ENCODE data around the gene RGS21.

RGS21 gene

DNA sequence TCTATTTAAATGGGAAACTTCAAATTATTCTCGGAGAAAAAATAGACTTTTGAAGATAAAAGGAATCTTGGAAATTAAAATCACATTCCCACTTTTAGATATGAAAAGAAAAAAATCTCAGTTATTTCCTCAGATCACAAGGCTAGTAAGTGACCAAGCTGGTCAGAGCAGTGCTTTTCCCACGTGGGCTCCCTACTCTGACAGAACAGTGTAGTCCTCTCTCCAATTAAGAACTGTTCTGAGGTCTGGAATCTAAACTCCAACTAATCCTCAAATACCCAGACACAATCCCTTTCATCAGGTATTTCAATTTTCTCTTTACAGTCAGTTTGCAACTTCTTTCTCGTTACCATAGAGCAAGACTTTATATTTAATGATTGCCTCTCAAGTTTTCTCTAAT is 50.6 kb downstream of the RGS21 start:
- H2BK12ac ChIP-seq (ENCODE audit: low read length): no peak overlapping the region
- WGBS (ENCODE audit: extremely low coverage, insufficient coverage, insufficient read length): no CpG with 5 or more reads among the region's 3 CpGs
- H4K91ac ChIP-seq (ENCODE audit: low read depth, low read length): no peak overlapping the region
- no peaks in the 10 kb centered on the region for H3K27me3 ChIP-seq (ENCODE audit: insufficient read depth, low read length)
- no peaks in the 10 kb centered on the region for H3K4me1 ChIP-seq (ENCODE audit: control insufficient read depth in 1 of 2, insufficient read depth in 2 of 2, low read length in 2 of 2)
- no peak overlapping the region for H4K12ac ChIP-seq (ENCODE audit: low read depth, low read length)
- DNase-seq: no peak
- H2AFZ ChIP-seq (ENCODE audit: insufficient read depth, low read length, poor library complexity): no peak overlapping the region
- no peak overlapping the region for H3K27ac ChIP-seq (ENCODE audit: low read depth, low read length)
- H4K8ac ChIP-seq (ENCODE audit: low read depth, low read length): no peak overlapping the region
- no peaks in the 10 kb centered on the region for H3K36me3 ChIP-seq (ENCODE audit: control insufficient read depth in 1 of 2, insufficient read depth in 2 of 2, low read length in 2 of 2)
- H3K4me3 ChIP-seq (ENCODE audit: low read depth, low read length): no peak overlapping the region
- H3K23ac ChIP-seq (ENCODE audit: low read length): no peak overlapping the region
- H3K79me2 ChIP-seq (ENCODE audit: control insufficient read depth, insufficient read depth, low read length, poor library complexity): no peaks in the 10 kb centered on the region
- H2BK120ac ChIP-seq (ENCODE audit: insufficient read depth, low read length, poor library complexity): no peak overlapping the region
- H3K79me1 ChIP-seq (ENCODE audit: low read length): no peaks in the 10 kb centered on the region
- no peak overlapping the region for H3K9ac ChIP-seq (ENCODE audit: low read length)
- H3K4ac ChIP-seq (ENCODE audit: low read depth, low read length): no peak overlapping the region
- no peak overlapping the region for H2BK5ac ChIP-seq (ENCODE audit: low read depth, low read length, poor library complexity)
- H3K9me3 ChIP-seq (ENCODE audit: insufficient read depth, low read depth, low read length): no peaks in the 10 kb centered on the region
- H3K18ac ChIP-seq (ENCODE audit: low read length): no peak overlapping the region
- no peak overlapping the region for H3K4me2 ChIP-seq (ENCODE audit: low read length)
- H3K14ac ChIP-seq (ENCODE audit: low read length): no peak overlapping the region
- H2AK5ac ChIP-seq (ENCODE audit: low read length): no peak overlapping the region

DNA sequence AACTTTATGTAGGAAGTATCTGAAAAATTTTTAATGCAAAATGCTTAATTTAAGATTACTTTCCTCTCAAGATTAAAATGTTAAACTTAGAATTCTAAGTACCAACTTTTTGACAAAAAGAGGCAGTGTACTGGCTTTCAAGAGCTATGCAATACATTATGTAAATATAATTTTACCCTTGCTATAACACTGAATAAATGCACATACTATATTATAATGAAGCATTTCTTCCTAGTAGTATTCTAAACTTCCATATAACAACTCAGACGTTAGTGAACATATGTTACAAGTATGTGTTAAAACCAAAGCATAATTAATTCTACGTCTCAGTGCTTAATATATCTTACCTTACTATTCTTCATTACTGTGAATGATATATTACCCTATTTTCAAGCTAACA is 58.5 kb downstream of the RGS21 start:
- Histone ChIP-seq H3K4ac (ENCODE audit: low read depth, low read length) (no peak overlapping the region), H3K36me3 (ENCODE audit: control insufficient read depth in 1 of 2, insufficient read depth in 2 of 2, low read length in 2 of 2) (no peaks in the 10 kb centered on the region), H3K79me2 (ENCODE audit: control insufficient read depth, insufficient read depth, low read length, poor library complexity) (no peaks in the 10 kb centered on the region), H3K79me1 (ENCODE audit: low read length) (no peaks in the 10 kb centered on the region), H3K9ac (ENCODE audit: low read length) (no peak overlapping the region), H3K18ac (ENCODE audit: low read length) (no peak overlapping the region), H2AK5ac (ENCODE audit: low read length) (no peak overlapping the region), H3K9me3 (ENCODE audit: insufficient read depth, low read depth, low read length) (no peaks in the 10 kb centered on the region), H2AFZ (ENCODE audit: insufficient read depth, low read length, poor library complexity) (no peak overlapping the region), H3K4me3 (ENCODE audit: low read depth, low read length) (no peak overlapping the region), H3K14ac (ENCODE audit: low read length) (no peak overlapping the region), H3K23ac (ENCODE audit: low read length) (no peak overlapping the region), H4K91ac (ENCODE audit: low read depth, low read length) (no peak overlapping the region), H4K12ac (ENCODE audit: low read depth, low read length) (no peak overlapping the region), H3K27me3 (ENCODE audit: insufficient read depth, low read length) (no peaks in the 10 kb centered on the region), H3K4me1 (ENCODE audit: control insufficient read depth in 1 of 2, insufficient read depth in 2 of 2, low read length in 2 of 2) (no peaks in the 10 kb centered on the region), H3K4me2 (ENCODE audit: low read length) (no peak overlapping the region), H2BK5ac (ENCODE audit: low read depth, low read length, poor library complexity) (no peak overlapping the region), H2BK120ac (ENCODE audit: insufficient read depth, low read length, poor library complexity) (no peak overlapping the region), H3K27ac (ENCODE audit: low read depth, low read length) (no peak overlapping the region), H4K8ac (ENCODE audit: low read depth, low read length) (no peak overlapping the region), H2BK12ac (ENCODE audit: low read length) (no peak overlapping the region)
- no peak for DNase-seq
- no CpG with 5 or more reads among the region's 2 CpGs for WGBS (ENCODE audit: extremely low coverage, insufficient coverage, insufficient read length)

DNA sequence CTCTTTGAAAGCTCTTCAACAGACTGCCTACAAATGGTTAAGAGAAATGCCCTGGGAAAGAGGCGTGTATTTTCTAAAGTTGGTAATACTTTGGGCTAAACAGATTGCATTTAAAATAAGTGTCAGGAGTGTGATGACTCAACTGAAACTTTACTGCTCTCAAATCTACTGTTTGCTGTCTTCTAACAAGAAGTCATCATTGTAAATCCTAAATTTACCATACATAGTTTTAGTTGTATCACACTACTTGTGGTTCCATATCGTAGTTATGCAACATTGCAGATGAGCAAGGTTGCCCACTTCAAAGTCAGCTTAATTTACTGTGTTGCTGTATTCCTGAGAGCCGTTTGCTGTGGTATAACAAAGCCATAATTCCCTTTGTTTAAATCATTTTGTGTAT is 59.6 kb downstream of the RGS21 start:
- Histone ChIP-seq H4K12ac (ENCODE audit: low read depth, low read length) (no peak overlapping the region), H4K8ac (ENCODE audit: low read depth, low read length) (no peak overlapping the region), H3K79me1 (ENCODE audit: low read length) (no peaks in the 10 kb centered on the region), H2BK5ac (ENCODE audit: low read depth, low read length, poor library complexity) (no peak overlapping the region), H3K36me3 (ENCODE audit: control insufficient read depth in 1 of 2, insufficient read depth in 2 of 2, low read length in 2 of 2) (no peaks in the 10 kb centered on the region), H3K9me3 (ENCODE audit: insufficient read depth, low read depth, low read length) (no peaks in the 10 kb centered on the region), H3K27me3 (ENCODE audit: insufficient read depth, low read length) (no peaks in the 10 kb centered on the region), H2AK5ac (ENCODE audit: low read length) (no peak overlapping the region), H3K4me3 (ENCODE audit: low read depth, low read length) (no peak overlapping the region), H3K4me2 (ENCODE audit: low read length) (no peak overlapping the region), H3K23ac (ENCODE audit: low read length) (no peak overlapping the region), H4K91ac (ENCODE audit: low read depth, low read length) (no peak overlapping the region), H3K4ac (ENCODE audit: low read depth, low read length) (no peak overlapping the region), H2BK12ac (ENCODE audit: low read length) (no peak overlapping the region), H3K4me1 (ENCODE audit: control insufficient read depth in 1 of 2, insufficient read depth in 2 of 2, low read length in 2 of 2) (no peaks in the 10 kb centered on the region), H3K27ac (ENCODE audit: low read depth, low read length) (no peak overlapping the region), H3K18ac (ENCODE audit: low read length) (no peak overlapping the region), H2BK120ac (ENCODE audit: insufficient read depth, low read length, poor library complexity) (no peak overlapping the region), H3K79me2 (ENCODE audit: control insufficient read depth, insufficient read depth, low read length, poor library complexity) (no peaks in the 10 kb centered on the region), H3K9ac (ENCODE audit: low read length) (no peak overlapping the region), H2AFZ (ENCODE audit: insufficient read depth, low read length, poor library complexity) (no peak overlapping the region), H3K14ac (ENCODE audit: low read length) (no peak overlapping the region)
- no peak for DNase-seq
- WGBS (ENCODE audit: extremely low coverage, insufficient coverage, insufficient read length): no CpG with 5 or more reads among the region's 3 CpGs

DNA sequence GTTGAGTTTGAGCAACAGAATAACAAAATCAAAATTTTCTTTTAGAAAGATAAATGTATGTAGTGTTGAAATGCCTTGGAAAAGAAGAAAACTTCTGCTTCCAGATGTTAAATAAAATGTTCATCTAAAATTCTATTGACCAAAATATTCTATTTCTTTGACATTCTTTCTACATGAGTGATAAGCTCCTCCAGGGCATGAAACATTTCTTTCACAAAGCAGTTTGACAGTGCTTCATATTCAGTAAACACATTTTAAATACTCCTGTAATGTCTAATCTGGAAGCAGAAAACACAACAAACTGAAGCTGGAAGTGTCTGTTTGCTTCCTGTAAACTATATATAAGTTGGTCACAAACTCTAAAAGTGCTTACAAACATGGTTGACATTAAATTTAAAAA is 61.5 kb downstream of the RGS21 start:
- H2AK5ac ChIP-seq (ENCODE audit: low read length): no peak overlapping the region

DNA sequence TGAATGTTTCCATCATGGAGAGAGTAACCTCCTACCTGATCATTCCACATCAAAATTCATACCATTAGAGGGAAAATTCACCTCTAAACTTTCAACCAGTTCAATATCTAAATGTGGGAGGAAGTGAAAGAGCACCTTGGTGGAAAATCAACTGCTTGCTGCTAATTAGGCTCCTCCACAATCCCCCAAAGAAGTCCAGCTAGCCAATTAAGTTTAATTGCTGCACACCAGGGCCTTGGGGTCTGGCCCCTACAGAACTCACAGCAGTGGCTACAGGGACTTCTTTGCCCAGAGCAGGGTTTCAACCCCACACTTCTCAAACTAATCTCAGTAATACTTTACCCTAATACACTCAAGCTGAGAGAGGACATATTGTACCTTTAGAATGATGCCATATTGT is 62.1 kb downstream of the RGS21 start:
- Histone ChIP-seq H2BK12ac (ENCODE audit: low read length) (no peak overlapping the region), H3K79me1 (ENCODE audit: low read length) (no peaks in the 10 kb centered on the region), H3K23ac (ENCODE audit: low read length) (no peak overlapping the region), H3K27me3 (ENCODE audit: insufficient read depth, low read length) (no peaks in the 10 kb centered on the region), H3K14ac (ENCODE audit: low read length) (no peak overlapping the region), H3K79me2 (ENCODE audit: control insufficient read depth, insufficient read depth, low read length, poor library complexity) (no peaks in the 10 kb centered on the region), H3K4ac (ENCODE audit: low read depth, low read length) (no peak overlapping the region), H2BK5ac (ENCODE audit: low read depth, low read length, poor library complexity) (no peak overlapping the region), H3K36me3 (ENCODE audit: control insufficient read depth in 1 of 2, insufficient read depth in 2 of 2, low read length in 2 of 2) (no peaks in the 10 kb centered on the region), H2BK120ac (ENCODE audit: insufficient read depth, low read length, poor library complexity) (no peak overlapping the region), H3K9ac (ENCODE audit: low read length) (peak overlapping the region; percentile 66), H3K27ac (ENCODE audit: low read depth, low read length) (no peak overlapping the region), H3K4me2 (ENCODE audit: low read length) (no peak overlapping the region), H2AFZ (ENCODE audit: insufficient read depth, low read length, poor library complexity) (no peak overlapping the region), H3K9me3 (ENCODE audit: insufficient read depth, low read depth, low read length) (no peaks in the 10 kb centered on the region), H4K8ac (ENCODE audit: low read depth, low read length) (no peak overlapping the region), H2AK5ac (ENCODE audit: low read length) (no peak overlapping the region), H3K18ac (ENCODE audit: low read length) (no peak overlapping the region), H3K4me1 (ENCODE audit: control insufficient read depth in 1 of 2, insufficient read depth in 2 of 2, low read length in 2 of 2) (no peaks in the 10 kb centered on the region), H4K91ac (ENCODE audit: low read depth, low read length) (no peak overlapping the region), H3K4me3 (ENCODE audit: low read depth, low read length) (no peak overlapping the region), H4K12ac (ENCODE audit: low read depth, low read length) (no peak overlapping the region)
- no peak for DNase-seq

More for the DNA sequence above, 61.5 kb downstream of the RGS21 start:
- no peak overlapping the region for H2BK12ac ChIP-seq (ENCODE audit: low read length)
- H3K36me3 ChIP-seq (ENCODE audit: control insufficient read depth in 1 of 2, insufficient read depth in 2 of 2, low read length in 2 of 2): no peaks in the 10 kb centered on the region
- H3K79me2 ChIP-seq (ENCODE audit: control insufficient read depth, insufficient read depth, low read length, poor library complexity): no peaks in the 10 kb centered on the region
- H3K4me2 ChIP-seq (ENCODE audit: low read length): no peak overlapping the region
- H4K8ac ChIP-seq (ENCODE audit: low read depth, low read length): no peak overlapping the region
- no peak overlapping the region for H2AFZ ChIP-seq (ENCODE audit: insufficient read depth, low read length, poor library complexity)
- no peak overlapping the region for H3K27ac ChIP-seq (ENCODE audit: low read depth, low read length)
- no peak overlapping the region for H3K4me3 ChIP-seq (ENCODE audit: low read depth, low read length)
- H3K14ac ChIP-seq (ENCODE audit: low read length): no peak overlapping the region
- H3K79me1 ChIP-seq (ENCODE audit: low read length): no peaks in the 10 kb centered on the region
- no peaks in the 10 kb centered on the region for H3K27me3 ChIP-seq (ENCODE audit: insufficient read depth, low read length)
- no peak overlapping the region for H4K91ac ChIP-seq (ENCODE audit: low read depth, low read length)
- H3K4me1 ChIP-seq (ENCODE audit: control insufficient read depth in 1 of 2, insufficient read depth in 2 of 2, low read length in 2 of 2): no peaks in the 10 kb centered on the region
- H3K9ac ChIP-seq (ENCODE audit: low read length): no peak overlapping the region
- H3K9me3 ChIP-seq (ENCODE audit: insufficient read depth, low read depth, low read length): no peaks in the 10 kb centered on the region
- no peak overlapping the region for H3K18ac ChIP-seq (ENCODE audit: low read length)
- H3K23ac ChIP-seq (ENCODE audit: low read length): no peak overlapping the region
- DNase-seq: no peak
- H4K12ac ChIP-seq (ENCODE audit: low read depth, low read length): no peak overlapping the region
- H2BK120ac ChIP-seq (ENCODE audit: insufficient read depth, low read length, poor library complexity): no peak overlapping the region
- H2BK5ac ChIP-seq (ENCODE audit: low read depth, low read length, poor library complexity): no peak overlapping the region
- no peak overlapping the region for H3K4ac ChIP-seq (ENCODE audit: low read depth, low read length)
